ENCODE data around the gene RFPL1. TPM values are rescaled to one million over a fixed set of nuclear protein-coding genes. Genes with fewer than 3 reads are reported as not detected.
A peak's percentile ranks its signal among the peaks of the same experiment; 100 is the strongest.
"Not testable (repeated sequence)": the region's sequence is repeated elsewhere in the genome, so short reads cannot be mapped to it uniquely, and the experiment has no call there.

RFPL1 gene
- total RNA-seq, 1 donor from 2014 or later, result not detected

DNA sequence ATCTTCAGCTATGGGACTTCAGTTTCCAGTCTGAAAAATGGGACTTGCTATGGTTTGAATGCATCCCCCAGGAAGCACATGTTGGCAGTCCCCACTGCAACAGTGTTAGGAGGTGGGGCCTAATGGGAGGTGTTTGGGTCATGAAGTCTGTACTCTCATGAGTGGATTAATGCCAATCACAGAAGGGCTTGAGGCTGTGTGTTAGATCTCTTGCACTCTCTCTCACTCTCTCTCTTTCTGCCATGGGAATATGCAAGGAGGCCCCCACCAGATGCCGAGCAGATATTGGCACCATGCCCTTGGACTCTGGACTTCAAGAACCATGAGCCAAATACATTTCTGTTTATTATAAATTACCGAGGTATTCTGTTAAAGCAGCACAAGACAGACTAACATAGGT is 42.3 kb upstream of the RFPL1 start:
- DNase-seq (ENCODE audit: low read depth), result no peak
- Histone ChIP-seq H3K4me3 (ENCODE audit: low read depth, low read length) (no peak overlapping the region), H3K27me3 (ENCODE audit: control insufficient read depth, insufficient read depth, low read length) (peaks cover 3% of the 10 kb centered on the region), H3K36me3 (ENCODE audit: control insufficient read depth, insufficient read depth, low read length) (no peaks in the 10 kb centered on the region)
- TF ChIP-seq, protein P1, sequence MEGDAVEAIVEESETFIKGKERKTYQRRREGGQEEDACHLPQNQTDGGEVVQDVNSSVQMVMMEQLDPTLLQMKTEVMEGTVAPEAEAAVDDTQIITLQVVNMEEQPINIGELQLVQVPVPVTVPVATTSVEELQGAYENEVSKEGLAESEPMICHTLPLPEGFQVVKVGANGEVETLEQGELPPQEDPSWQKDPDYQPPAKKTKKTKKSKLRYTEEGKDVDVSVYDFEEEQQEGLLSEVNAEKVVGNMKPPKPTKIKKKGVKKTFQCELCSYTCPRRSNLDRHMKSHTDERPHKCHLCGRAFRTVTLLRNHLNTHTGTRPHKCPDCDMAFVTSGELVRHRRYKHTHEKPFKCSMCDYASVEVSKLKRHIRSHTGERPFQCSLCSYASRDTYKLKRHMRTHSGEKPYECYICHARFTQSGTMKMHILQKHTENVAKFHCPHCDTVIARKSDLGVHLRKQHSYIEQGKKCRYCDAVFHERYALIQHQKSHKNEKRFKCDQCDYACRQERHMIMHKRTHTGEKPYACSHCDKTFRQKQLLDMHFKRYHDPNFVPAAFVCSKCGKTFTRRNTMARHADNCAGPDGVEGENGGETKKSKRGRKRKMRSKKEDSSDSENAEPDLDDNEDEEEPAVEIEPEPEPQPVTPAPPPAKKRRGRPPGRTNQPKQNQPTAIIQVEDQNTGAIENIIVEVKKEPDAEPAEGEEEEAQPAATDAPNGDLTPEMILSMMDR (IDR thresholded peaks at IDR 0.05; ENCODE audit: insufficient read depth, low read length, poor library complexity, severe bottlenecking), result no peak

DNA sequence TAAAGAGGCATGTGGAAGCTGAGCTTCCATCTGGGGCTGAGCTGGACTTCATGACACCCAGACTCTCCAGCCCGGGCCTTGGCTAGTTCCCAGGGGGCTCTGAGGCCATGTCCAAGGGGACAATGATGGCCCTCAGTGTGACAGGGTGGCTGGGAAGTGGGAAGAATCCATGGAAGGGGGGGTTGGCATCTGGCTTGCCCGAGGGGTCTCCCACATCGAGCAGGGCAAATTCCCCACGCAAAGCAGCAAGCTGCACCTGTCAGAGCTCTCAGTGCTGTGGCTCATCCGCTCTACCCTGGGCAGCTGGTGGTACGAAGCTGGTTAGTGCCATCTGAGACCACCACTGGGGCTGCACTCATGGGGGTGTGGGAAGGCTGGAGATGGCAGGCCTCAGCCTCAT is 40.6 kb upstream of the RFPL1 start:
- Histone ChIP-seq H3K4me3 (ENCODE audit: low read depth, low read length) (no peak overlapping the region), H3K36me3 (ENCODE audit: control insufficient read depth, insufficient read depth, low read length) (no peaks in the 10 kb centered on the region), H3K27me3 (ENCODE audit: control insufficient read depth, insufficient read depth, low read length) (peaks cover 3% of the 10 kb centered on the region)
- TF ChIP-seq, protein P1 (IDR thresholded peaks at IDR 0.05; ENCODE audit: insufficient read depth, low read length, poor library complexity, severe bottlenecking), result no peak
- no peak for DNase-seq (ENCODE audit: low read depth)

DNA sequence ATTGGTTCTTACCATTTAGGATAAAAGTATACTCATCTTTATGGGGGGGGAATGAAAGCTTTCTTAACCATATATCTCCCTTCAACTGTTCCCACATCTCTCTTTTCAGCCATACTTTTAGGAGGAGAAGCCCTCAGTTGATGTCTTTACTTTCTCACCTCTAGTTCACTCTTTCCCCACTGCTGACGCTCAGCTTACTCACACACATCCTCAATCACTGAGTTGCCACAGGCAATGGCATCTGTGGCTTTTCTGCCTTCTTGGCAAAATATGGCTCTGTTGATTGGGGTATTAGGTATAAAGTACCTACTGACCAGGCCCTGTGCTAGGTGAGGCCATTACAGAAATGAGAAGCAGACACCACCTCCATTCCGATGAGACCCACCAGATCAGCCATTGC is 37.8 kb upstream of the RFPL1 start:
- Histone ChIP-seq H3K36me3 (ENCODE audit: control insufficient read depth, insufficient read depth, low read length) (no peaks in the 10 kb centered on the region), H3K4me3 (ENCODE audit: low read depth, low read length) (no peak overlapping the region), H3K27me3 (ENCODE audit: control insufficient read depth, insufficient read depth, low read length) (no peaks in the 10 kb centered on the region)
- no peak for DNase-seq (ENCODE audit: low read depth)
- TF ChIP-seq, protein P1 (IDR thresholded peaks at IDR 0.05; ENCODE audit: insufficient read depth, low read length, poor library complexity, severe bottlenecking), result no peak

DNA sequence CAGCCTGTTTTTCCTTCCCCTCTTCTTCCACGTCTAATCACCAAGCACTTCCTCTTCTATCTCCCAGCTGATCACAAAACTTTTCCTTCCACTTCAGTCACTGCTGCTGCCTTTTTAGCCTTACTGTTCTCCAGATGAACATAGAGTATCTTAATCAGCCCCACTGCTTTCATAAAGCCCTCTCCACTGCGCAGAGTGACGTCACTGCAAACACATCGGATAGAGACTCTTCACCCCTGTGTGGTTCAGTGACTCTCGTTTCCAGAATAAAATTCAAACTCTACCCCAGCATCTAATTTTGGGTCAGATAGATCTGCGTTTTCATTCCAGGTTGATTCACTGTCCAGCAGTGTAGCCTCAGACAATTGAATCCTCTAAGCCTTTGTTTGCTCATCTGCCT is 36.8 kb upstream of the RFPL1 start:
- H3K27me3 ChIP-seq (ENCODE audit: control insufficient read depth, insufficient read depth, low read length); DNase-seq (ENCODE audit: low read depth); H3K4me3 ChIP-seq (ENCODE audit: low read depth, low read length); H3K36me3 ChIP-seq (ENCODE audit: control insufficient read depth, insufficient read depth, low read length): not testable (repeated sequence)

DNA sequence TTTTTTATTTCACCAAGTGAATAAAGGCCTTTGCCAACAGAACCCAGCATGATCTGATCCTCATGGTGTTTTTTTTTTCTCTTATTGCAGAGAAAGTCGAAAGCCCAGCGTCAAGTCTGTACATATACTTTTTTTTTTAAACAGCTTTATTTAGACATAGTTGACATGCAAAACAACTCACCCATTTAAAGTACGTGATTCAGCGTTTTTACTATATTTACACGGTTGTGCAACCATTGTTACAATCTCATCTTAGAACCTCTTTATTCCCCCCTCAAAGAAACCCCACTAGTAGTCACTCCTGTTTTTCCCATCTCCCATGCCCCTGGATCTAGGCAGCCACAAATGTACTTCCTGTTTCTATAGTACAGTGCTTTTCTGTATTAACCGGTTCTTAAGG is 29.4 kb upstream of the RFPL1 start:
- no peaks in the 10 kb centered on the region for H3K27me3 ChIP-seq (ENCODE audit: control insufficient read depth, insufficient read depth, low read length)
- no peak for DNase-seq (ENCODE audit: low read depth)
- H3K4me3 ChIP-seq (ENCODE audit: low read depth, low read length), result no peak overlapping the region
- TF ChIP-seq, protein P1 (IDR thresholded peaks at IDR 0.05; ENCODE audit: insufficient read depth, low read length, poor library complexity, severe bottlenecking), result no peak
- H3K36me3 ChIP-seq (ENCODE audit: control insufficient read depth, insufficient read depth, low read length), result no peaks in the 10 kb centered on the region

DNA sequence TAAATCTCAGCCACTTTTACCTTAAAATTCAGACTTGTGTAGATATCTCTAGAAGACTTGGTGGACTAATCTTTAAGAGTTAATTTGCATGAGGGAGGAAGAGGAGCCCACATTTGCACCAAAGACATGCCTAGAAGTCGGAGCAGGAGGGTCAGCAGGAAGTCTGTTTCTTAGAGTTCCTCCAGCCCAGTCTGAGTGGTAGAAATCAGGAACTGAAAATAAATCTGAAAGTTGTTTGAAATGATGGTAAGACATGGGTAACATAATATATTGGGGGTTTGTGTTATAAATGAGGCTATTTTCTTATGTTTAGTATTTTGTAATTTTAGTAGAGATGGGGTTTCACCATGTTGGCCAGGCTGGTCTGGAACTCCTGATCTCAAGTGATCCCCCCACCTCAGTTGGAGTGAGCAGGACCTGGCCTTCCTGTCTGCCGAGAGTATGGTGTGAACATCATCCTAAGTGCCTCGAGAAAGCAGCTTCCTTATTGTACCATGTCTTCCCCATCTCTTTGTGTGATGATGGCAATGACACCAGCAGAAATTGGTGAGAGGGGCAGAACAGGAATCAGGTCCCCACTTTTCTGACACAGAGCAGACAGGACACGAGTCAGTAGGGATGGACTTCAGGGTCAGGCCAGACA is 26.7 kb upstream of the RFPL1 start:
- H3K36me3 ChIP-seq (ENCODE audit: control insufficient read depth, insufficient read depth, low read length); H3K4me3 ChIP-seq (ENCODE audit: low read depth, low read length); DNase-seq (ENCODE audit: low read depth); H3K27me3 ChIP-seq (ENCODE audit: control insufficient read depth, insufficient read depth, low read length): not testable (repeated sequence)

DNA sequence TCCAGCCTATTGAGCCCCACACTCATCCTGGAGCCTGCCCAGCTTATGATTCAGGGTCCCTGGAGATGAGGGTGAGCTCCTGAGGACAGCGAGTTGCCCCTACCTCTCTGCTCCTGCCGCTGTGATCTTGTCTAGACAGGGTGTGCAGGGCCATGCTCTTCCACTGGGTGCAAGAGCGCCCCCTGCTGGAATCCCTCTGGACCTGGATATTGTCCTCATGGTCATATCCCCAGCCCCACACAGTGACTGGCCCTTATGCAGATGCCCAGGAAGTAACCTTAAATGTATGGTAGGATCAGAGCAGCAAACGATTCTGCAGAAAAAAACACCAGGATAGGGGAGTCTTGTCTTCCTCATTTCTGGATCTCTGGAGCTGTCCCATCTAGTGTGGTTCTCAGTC is 25.6 kb upstream of the RFPL1 start:
- not testable (repeated sequence) for H3K27me3 ChIP-seq (ENCODE audit: control insufficient read depth, insufficient read depth, low read length); H3K36me3 ChIP-seq (ENCODE audit: control insufficient read depth, insufficient read depth, low read length); H3K4me3 ChIP-seq (ENCODE audit: low read depth, low read length); DNase-seq (ENCODE audit: low read depth)
- TF ChIP-seq, protein P1 (IDR thresholded peaks at IDR 0.05; ENCODE audit: insufficient read depth, low read length, poor library complexity, severe bottlenecking), result peak; percentile 34

DNA sequence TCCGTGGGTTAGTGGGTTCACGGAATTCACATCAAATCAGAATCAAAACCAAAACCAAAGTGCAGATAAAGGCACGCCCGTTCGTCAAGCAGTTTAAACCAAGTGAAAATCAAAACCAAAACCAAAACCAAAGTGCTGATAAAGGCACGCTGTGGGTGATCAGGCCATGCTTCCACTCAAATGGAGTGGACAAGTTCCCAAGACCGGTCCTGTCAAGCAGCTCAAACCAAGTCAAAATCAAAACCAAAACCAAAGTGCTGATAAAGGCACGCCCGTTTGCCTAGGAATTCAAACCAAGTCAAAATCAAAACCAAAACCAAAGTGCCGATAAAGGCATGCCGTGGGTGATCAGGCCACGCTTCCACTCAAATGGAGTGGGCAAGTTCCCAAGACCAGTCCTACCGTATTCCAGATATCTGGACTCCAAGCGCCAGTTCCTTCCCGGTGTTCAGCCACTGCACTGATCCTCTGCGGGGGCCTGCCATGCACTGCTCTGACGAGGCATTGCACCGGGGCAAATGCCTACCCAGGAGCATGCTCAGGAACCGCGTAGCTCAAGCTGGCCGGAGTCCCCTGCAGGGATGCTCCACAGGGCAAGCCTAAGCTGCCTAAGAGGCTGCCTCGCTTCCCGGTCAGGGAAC is 23.3 kb upstream of the RFPL1 start:
- not testable (repeated sequence) for H3K27me3 ChIP-seq (ENCODE audit: control insufficient read depth, insufficient read depth, low read length); H3K36me3 ChIP-seq (ENCODE audit: control insufficient read depth, insufficient read depth, low read length); H3K4me3 ChIP-seq (ENCODE audit: low read depth, low read length); DNase-seq (ENCODE audit: low read depth)

DNA sequence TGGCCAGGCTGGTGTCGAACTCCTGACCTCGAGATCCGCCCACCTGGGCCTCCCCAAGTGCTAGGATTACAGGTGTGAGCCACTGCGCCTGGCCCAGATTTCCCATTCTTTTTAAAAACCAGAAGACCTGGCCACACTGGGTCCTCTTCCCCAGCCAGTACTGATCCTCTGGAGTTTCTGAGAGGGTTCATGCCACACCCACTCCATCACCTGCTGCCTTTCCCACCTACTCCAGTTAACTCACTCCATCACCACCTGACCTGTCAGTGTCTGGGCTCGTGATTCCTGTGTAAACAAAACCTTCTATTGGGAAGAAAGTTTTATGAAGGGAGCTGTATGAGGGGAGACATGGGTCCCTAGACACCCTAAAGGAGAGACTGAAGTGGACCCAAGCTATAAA is 19.7 kb upstream of the RFPL1 start:
- DNase-seq (ENCODE audit: low read depth); H3K36me3 ChIP-seq (ENCODE audit: control insufficient read depth, insufficient read depth, low read length); H3K4me3 ChIP-seq (ENCODE audit: low read depth, low read length); H3K27me3 ChIP-seq (ENCODE audit: control insufficient read depth, insufficient read depth, low read length): not testable (repeated sequence)

All from kidney epithelial cell (primary cell).